HepG2 (cell line): ENCODE results near the gene SLC12A5. TPM values are rescaled to one million over a fixed set of nuclear protein-coding genes. Genes with fewer than 3 reads are reported as not detected.

Source experiments
- ATM ChIP-seq: fragments of 450-650 bp; IDR thresholded peaks from 2 replicates; pipeline ENCODE4 v1.7.1; 2017; ENCODE audit warnings: mild to moderate bottlenecking, borderline replicate concordance
- GATAD1 ChIP-seq: IDR thresholded peaks from 2 replicates; pipeline ENCODE4 v1.6.1; 2016; ENCODE audit warnings: missing genetic modification reagents, missing compliant biosample characterization
- NFIC ChIP-seq: IDR thresholded peaks from 2 replicates; pipeline ENCODE4 v1.6.1; 2012; ENCODE audit warnings: mild to moderate bottlenecking, low read length, inconsistent platforms
- RAD21 ChIP-seq: fragments of 450-650 bp; formaldehyde crosslinking; IDR thresholded peaks from 2 replicates; pipeline ENCODE4 v1.5.0; 2020; ENCODE audit warnings: mild to moderate bottlenecking
- SNAI1 ChIP-seq: sonication (generic); formaldehyde crosslinking; IDR thresholded peaks from 2 replicates; pipeline ENCODE4 v1.5.0; 2020; ENCODE audit warnings: mild to moderate bottlenecking, missing genetic modification reagents, borderline replicate concordance
- SOX13 ChIP-seq, 3 experiments: fragments of 450-650 bp in 1 of 3; sonication (generic) in 1 of 3; formaldehyde crosslinking in 1 of 3; IDR thresholded peaks in 2 of 3; conservative IDR thresholded peaks in 1 of 3; 2 replicates each; pipeline versions ENCODE4 v1.5.0 to v1.6.1; 2016 to 2020; ENCODE audit warnings: antibody characterized with exemption in 1 of 3, mild to moderate bottlenecking in 1 of 3, missing compliant biosample characterization in 1 of 3, missing genetic modification reagents in 1 of 3, moderate library complexity in 1 of 3
- SRY ChIP-seq: sonication (generic); formaldehyde crosslinking; IDR thresholded peaks from 2 replicates; pipeline ENCODE4 v1.8.0; 2022; ENCODE audit warnings: mild to moderate bottlenecking, missing genetic modification reagents
- TAF1 ChIP-seq: sonication (generic); formaldehyde crosslinking; IDR thresholded peaks from 2 replicates; pipeline ENCODE4 v1.4.0; 2020; ENCODE audit warnings: missing genetic modification reagents
- TFAP4 ChIP-seq: sonication (generic); IDR thresholded peaks from 2 replicates; pipeline ENCODE4 v1.6.1; 2016; ENCODE audit warnings: low read depth, borderline replicate concordance
- ZBTB37 ChIP-seq: sonication (generic); formaldehyde crosslinking; IDR thresholded peaks from 2 replicates; pipeline ENCODE4 v1.4.0; 2020; ENCODE audit warnings: mild to moderate bottlenecking, missing genetic modification reagents
- ZNF142 ChIP-seq: sonication (generic); formaldehyde crosslinking; IDR thresholded peaks from 2 replicates; pipeline ENCODE4 v1.4.0; 2020; ENCODE audit warnings: missing genetic modification reagents
- ZNF24 ChIP-seq: fragments of 450-650 bp; IDR thresholded peaks from 2 replicates; pipeline ENCODE4 v1.6.1; 2017; ENCODE audit warnings: antibody characterized with exemption, mild to moderate bottlenecking
- ZNF460 ChIP-seq: sonication (generic); formaldehyde crosslinking; IDR thresholded peaks from 2 replicates; pipeline ENCODE4 v1.5.1; 2020; ENCODE audit warnings: missing genetic modification reagents, mild to moderate bottlenecking, borderline replicate concordance
- ZNF660 ChIP-seq: sonication (generic); formaldehyde crosslinking; IDR thresholded peaks from 2 replicates; pipeline ENCODE4 v1.5.1; 2020; ENCODE audit warnings: mild to moderate bottlenecking, low read depth, missing genetic modification reagents, borderline replicate concordance
- ZNF772 ChIP-seq: sonication (generic); formaldehyde crosslinking; IDR thresholded peaks from 2 replicates; pipeline ENCODE4 v1.5.0; 2020; ENCODE audit warnings: mild to moderate bottlenecking, missing genetic modification reagents
- ZNF777 ChIP-seq: sonication (generic); formaldehyde crosslinking; IDR thresholded peaks from 2 replicates; pipeline ENCODE4 v1.4.0; 2020; ENCODE audit warnings: missing genetic modification reagents
- ZNF781 ChIP-seq: sonication (generic); formaldehyde crosslinking; IDR thresholded peaks from 2 replicates; pipeline ENCODE4 v1.5.1; 2020; ENCODE audit warnings: borderline replicate concordance, mild to moderate bottlenecking, missing genetic modification reagents; ENCODE audit errors: not compliant biosample characterization
- polyA plus RNA-seq, 8 experiments: library from polyadenylated mRNA; depleted of rRNA in 3 of 8; stranded (reverse) in 7 of 8; unstranded in 1 of 8; fragments of >200 nt; fragmentation: Illumina TruSeq in 4 of 8; extraction: Trizol in 4 of 8; gene quantifications; 2 replicates each; pipeline versions ENCODE4 v1.2.1 to v1.2.3, GENCODE V29; 2011 to 2016; ENCODE audit warnings: low read depth in 4 of 8, missing spikeins in 1 of 8, mixed read lengths in 1 of 8; ENCODE audit not compliant: insufficient read depth in 1 of 8
- total RNA-seq, 5 experiments: library from RNA; depleted of rRNA; stranded (reverse); fragments of >200 nt; fragmentation: Illumina TruSeq; extraction: Trizol; gene quantifications; 2 replicates each; pipeline ENCODE4 v1.2.3, GENCODE V29; 2016; ENCODE audit warnings: low read depth in 1 of 5
- TF ChIP-seq, protein P1 (sequence below): sonication (generic); formaldehyde crosslinking; IDR thresholded peaks from 2 replicates; pipeline ENCODE4 v1.8.1; 2023; ENCODE audit warnings: mild to moderate bottlenecking, missing genetic modification reagents
- TF ChIP-seq, protein P2 (sequence below): sonication (generic); formaldehyde crosslinking; IDR thresholded peaks from 2 replicates; pipeline ENCODE4 v1.4.0; 2020; ENCODE audit warnings: missing genetic modification reagents, borderline replicate concordance

SLC12A5 gene
- total and polyA plus RNA-seq, 2 of the 13 experiments (the other 11 are each of a cell fraction or from before 2014, with no cell fraction given): 4.3 to 5.4 TPM

GRCh38 chr20:46013829-46014516, 15.0 kb upstream of the SLC12A5 start (continued):
- TF ChIP-seq TAF1: no peak; the same call in 1 of the 2 replicates
- TF ChIP-seq SRY (CRISPR knock-in tag): no peak
- no peak for TF ChIP-seq NFIC
- TF ChIP-seq ZBTB37 (CRISPR knock-in tag): no peak
- no peak for TF ChIP-seq ZNF660 (CRISPR knock-in tag)
- TF ChIP-seq ZNF777: peak; percentile 100
- TF ChIP-seq ZNF142 (CRISPR knock-in tag): 0 out of 2 replicates have a peak, but pooled peaks have one; percentile 30
- no peak for TF ChIP-seq ZNF24
- TF ChIP-seq, protein P1, sequence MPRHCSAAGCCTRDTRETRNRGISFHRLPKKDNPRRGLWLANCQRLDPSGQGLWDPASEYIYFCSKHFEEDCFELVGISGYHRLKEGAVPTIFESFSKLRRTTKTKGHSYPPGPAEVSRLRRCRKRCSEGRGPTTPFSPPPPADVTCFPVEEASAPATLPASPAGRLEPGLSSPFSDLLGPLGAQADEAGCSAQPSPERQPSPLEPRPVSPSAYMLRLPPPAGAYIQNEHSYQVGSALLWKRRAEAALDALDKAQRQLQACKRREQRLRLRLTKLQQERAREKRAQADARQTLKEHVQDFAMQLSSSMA (CRISPR knock-in tag): no peak
- TF ChIP-seq SOX13 (IDR thresholded peaks at IDR 0.05): no peak
- peak in 1 of 2 experiments; percentile 19; a peak in 1 of 4 replicates for TF ChIP-seq SOX13 (CRISPR knock-in tag; conservative IDR thresholded peaks at IDR 0.05 in 1 of 2, IDR thresholded peaks at IDR 0.05 in 1 of 2)
- TF ChIP-seq ZNF781 (CRISPR knock-in tag): peak; percentile 9
- no peak for TF ChIP-seq ZNF772 (CRISPR knock-in tag)
- TF ChIP-seq GATAD1: no peak; the same call in 1 of the 2 replicates
- TF ChIP-seq ATM: no peak
- TF ChIP-seq RAD21 (CRISPR knock-in tag): peak; percentile 98
- TF ChIP-seq TFAP4: no peak
- TF ChIP-seq, protein P2, sequence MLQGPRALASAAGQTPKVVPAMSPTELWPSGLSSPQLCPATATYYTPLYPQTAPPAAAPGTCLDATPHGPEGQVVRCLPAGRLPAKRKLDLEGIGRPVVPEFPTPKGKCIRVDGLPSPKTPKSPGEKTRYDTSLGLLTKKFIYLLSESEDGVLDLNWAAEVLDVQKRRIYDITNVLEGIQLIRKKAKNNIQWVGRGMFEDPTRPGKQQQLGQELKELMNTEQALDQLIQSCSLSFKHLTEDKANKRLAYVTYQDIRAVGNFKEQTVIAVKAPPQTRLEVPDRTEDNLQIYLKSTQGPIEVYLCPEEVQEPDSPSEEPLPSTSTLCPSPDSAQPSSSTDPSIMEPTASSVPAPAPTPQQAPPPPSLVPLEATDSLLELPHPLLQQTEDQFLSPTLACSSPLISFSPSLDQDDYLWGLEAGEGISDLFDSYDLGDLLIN (CRISPR knock-in tag): 0 out of 2 replicates have a peak, but pooled peaks have one; percentile 5
- TF ChIP-seq SNAI1 (CRISPR knock-in tag): no peak
- TF ChIP-seq ZNF460 (CRISPR knock-in tag): no peak
